NCI-H82 treated with DMSO at 0.1 percent for 48 hours (cell line): ENCODE results near the gene PBX3.

Source experiments
- DNase-seq: peaks from one replicate; lab custom pipeline; 2025; ENCODE audit not compliant: unreplicated experiment; lab: John Stamatoyannopoulos, UW

PBX3 gene

GRCh38 chr9:125932012-125932411 lies 184.8 kb downstream of the PBX3 start:
- no peak for DNase-seq

GRCh38 chr9:125932746-125933455 lies 185.7 kb downstream of the PBX3 start:
- no peak for DNase-seq

DNA sequence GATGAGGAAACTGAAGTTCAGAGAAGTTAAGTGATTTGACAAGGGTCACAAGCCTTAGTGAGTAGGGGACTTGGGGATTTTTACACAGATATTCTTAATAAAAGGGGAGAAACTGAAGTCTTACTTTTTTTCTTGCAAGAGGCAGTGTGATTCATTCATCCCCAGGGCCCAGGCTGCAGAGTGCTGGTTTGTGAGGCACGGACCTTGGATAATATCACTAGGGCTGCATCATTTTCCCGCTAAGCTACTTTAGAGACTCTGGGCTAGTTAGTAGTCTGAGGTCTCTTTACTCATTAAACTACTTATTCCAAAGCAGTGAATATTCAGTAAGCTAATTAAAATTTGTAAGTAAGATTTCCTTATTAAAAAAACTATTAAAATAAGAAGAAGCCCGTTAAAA lies 195.0 kb downstream of the PBX3 start:
- no peak for DNase-seq

- no peak for DNase-seq
Observed at GRCh38 chr9:125943831-125944230, 196.7 kb downstream of the PBX3 start.

- no peak for DNase-seq
Observed at GRCh38 chr9:125946397-125946796, 199.2 kb downstream of the PBX3 start.

DNA sequence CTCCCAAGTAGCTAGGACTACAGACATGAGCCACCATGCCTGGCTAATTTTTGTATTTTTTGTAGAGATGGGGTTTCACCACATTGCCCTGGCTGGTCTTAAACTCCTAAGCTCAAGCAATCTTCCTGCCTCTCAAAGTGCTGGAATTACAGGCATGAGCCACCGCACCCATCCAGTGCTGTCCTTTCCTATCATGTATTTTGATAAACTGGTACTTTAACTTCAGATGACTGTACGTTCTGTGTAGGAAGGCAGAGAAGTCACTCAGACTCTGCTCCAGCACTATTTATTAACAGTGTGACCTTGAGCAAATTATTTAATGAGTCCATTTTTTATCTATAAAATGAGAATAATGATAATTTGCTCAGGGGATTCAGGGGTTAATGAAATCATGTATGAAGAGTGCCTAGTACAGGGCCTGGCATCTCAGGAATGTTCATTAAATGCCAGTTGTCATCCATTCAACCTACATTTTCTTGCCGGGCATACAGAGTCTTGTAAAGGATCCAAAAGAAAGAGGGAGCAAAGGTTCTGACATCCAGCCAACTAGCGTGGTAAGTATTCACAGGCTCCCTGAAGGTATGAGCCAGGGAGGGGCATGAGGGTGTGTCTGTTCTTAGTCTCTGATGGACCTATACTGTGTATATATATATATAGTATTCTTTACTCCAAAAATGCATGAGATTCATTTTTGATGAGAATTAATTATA lies 201.9 kb downstream of the PBX3 start:
- DNase-seq, result no peak

- DNase-seq, result no peak
Observed at GRCh38 chr9:125949703-125950460, 202.7 kb downstream of the PBX3 start.

DNA sequence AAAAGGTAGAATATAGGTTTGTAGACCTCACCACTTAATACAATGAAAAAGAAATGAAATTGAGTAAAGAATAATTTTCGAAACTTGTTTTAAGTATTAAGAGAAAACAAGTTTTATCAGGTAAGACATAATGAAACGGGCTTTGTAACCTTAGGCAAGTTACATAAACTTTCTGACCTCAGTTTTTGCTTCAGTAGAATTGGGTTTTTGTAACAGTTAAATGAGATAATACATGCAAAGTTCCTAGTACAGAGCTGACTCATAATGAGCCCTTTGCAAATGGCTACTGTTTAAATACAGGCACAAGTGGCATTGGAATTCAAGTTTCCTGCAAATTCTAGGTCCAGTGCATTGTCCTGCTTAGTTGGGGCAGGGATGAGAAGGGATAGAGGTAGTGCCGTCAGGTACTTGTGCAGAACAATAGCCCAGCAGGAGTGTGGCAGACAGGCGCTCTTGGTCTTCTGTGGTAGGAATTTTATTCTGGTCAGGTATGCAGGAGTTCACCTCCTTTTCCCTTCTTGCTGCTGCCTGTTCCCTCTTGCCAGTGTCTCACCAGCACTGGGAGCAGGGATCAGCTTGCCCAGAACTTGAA lies 203.8 kb downstream of the PBX3 start:
- DNase-seq, result no peak

- DNase-seq, result no peak
Observed at GRCh38 chr9:125953314-125954019, 206.3 kb downstream of the PBX3 start.

GRCh38 chr9:125956102-125956501 lies 208.9 kb downstream of the PBX3 start:
- DNase-seq, result no peak

DNA sequence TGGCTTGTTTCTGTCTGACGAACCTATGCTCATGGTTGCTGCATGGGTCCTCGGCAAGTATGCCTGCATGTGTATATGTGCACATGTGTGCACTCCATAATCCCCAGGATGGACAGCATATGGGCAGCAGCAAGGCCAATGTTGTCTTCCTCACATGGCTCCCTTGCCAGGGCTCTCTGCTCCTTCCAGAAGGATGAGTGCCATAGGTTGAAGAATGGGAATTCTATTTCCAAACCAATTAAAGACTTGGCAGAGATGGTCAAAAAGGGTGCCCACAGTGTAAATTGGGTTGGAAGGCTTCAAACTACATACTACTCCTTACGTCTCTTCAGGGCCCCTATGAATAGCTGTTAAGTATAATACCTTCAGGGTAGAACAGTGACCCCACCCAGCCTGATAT lies 212.1 kb downstream of the PBX3 start:
- DNase-seq, result no peak

DNA sequence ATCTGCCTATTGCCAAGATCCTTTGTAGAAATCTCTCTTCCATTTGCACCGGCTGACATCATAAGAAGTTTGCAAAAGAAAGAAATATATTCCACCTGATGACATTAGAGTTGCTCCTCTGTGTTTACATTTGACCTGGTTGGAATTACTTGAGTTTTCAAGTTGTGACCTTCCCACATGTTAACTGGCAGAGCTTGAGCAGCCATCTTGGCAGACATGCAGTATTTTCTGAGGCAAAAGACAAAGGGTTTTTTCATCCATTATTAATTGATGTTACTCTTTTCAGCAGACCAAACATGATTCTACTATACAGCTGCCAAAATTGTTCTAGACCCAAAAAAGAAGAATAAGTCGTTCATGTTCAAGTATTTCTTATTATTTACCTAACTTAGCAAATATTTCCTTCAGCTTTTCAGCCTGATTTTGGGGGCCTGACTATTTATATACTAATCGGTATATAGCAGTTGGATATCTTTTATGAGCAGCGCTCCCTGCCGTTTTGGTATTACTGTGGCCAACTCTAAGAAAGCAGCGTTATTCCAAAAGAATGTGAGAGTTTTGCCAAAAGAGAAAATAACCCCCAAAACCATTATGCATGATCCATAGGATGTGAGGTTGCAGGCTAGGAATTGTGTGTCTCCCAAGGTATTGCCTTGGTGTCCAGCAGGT lies 212.9 kb downstream of the PBX3 start:
- no peak for DNase-seq

DNA sequence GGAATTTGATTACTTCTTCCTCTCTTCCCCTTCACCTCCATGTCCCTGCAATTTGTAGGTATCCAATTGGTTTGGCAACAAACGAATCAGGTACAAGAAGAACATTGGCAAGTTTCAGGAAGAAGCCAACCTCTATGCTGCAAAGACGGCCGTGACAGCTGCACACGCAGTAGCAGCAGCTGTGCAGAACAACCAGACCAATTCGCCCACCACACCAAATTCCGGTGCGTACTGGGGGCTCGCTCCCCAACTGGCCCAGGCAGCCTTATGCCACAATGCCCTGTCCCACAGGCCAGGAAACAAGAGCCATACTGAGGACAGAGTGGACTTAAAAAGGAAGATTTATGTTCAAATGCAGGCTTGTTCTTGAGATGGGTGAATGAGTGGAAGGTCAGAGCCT lies 213.5 kb downstream of the PBX3 start:
- DNase-seq, result no peak

GRCh38 chr9:125961072-125961471 lies 213.9 kb downstream of the PBX3 start:
- no peak for DNase-seq

DNA sequence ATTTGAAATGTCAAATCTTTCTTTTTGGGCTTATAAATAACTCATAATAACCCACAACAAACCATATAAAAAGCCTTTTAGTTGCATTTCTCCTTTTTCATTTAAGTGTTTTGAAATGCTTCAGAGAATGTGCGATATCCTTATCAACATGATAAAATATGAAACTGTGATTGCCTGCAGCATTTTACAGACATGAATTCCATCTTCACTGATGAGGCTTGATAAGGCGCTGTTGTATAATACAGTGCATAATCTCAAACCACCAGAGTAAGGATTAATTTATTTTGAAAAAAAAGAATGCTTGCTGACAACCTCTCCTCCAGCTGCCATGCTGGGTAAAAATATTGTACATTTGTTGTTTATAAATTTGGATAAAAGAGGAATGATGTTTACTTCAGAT lies 216.8 kb downstream of the PBX3 start:
- DNase-seq, result no peak

GRCh38 chr9:125964702-125965225 lies 217.6 kb downstream of the PBX3 start:
- DNase-seq, result no peak

- peak; percentile 51 for DNase-seq
Observed at GRCh38 chr9:125965477-125965876, 218.3 kb downstream of the PBX3 start.

- DNase-seq, result no peak
Observed at GRCh38 chr9:125966466-125966865, 219.3 kb downstream of the PBX3 start.

DNA sequence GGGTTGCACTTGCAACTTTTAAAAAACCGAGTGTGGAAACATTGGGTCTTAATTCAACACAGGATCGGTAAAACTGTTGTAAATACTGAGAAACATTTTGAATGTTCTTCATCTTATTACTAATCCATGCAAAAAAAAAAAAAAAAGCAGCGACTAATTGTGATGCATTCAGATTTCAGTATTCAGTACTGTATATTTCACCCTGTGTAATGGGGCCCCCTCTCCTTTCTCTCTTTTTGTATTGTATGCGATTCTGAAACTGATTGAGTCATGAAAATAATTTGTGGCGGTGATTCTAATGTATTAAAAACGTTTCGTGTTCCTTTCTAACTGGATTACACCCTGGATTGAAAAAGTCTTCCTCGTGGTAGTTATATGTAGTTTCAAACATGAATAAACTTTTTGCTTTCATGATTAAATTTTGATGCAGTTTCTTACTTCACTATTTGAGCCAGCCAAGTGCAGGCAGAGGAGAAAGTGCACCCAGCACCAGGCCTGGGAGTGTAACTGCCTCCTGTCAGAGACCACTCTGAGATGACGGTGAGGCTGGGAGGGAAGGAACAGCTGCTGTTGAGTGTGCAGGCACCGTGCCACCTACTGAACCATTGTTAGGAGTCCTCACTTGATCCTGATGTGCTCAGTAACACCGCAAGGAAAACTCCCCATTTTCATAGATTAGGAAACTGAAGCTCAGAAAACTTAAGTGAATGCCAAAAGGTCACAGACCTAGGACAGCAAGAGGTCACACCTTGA lies 220.0 kb downstream of the PBX3 start:
- DNase-seq, result no peak
